GM10248 (cell line): Measurements from ENCODE around the gene SPRYD3.

ENCODE experiments used
- CTCF ChIA-PET: fragments of 300-600 bp; sonication (Branson Sonifier 250); formaldehyde crosslinking; extraction: SDS; loops from one replicate; lab custom pipeline; 2021; ENCODE audit warnings: antibody characterized with exemption; lab: Yijun Ruan, JAX
- POLR2A ChIA-PET: fragments of 350-650 bp; sonication (Branson Sonifier 250); formaldehyde crosslinking; extraction: SDS; loops from one replicate; lab custom pipeline; 2020; ENCODE audit warnings: antibody characterized with exemption; lab: Yijun Ruan, JAX
- DNase-seq: peaks from one replicate; pipeline ENCODE4 v3.0.0; 2012; ENCODE audit errors: extremely low spot score
- TF ChIP-seq, protein P1 (sequence below): IDR thresholded peaks from 2 replicates; pipeline ENCODE4 v1.5.1; 2012; ENCODE audit warnings: mild to moderate bottlenecking, low read depth; ENCODE audit errors: extremely low read depth, missing control alignments, control extremely low read depth

SPRYD3 gene, protein sequence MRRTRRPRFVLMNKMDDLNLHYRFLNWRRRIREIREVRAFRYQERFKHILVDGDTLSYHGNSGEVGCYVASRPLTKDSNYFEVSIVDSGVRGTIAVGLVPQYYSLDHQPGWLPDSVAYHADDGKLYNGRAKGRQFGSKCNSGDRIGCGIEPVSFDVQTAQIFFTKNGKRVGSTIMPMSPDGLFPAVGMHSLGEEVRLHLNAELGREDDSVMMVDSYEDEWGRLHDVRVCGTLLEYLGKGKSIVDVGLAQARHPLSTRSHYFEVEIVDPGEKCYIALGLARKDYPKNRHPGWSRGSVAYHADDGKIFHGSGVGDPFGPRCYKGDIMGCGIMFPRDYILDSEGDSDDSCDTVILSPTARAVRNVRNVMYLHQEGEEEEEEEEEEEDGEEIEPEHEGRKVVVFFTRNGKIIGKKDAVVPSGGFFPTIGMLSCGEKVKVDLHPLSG

DNA sequence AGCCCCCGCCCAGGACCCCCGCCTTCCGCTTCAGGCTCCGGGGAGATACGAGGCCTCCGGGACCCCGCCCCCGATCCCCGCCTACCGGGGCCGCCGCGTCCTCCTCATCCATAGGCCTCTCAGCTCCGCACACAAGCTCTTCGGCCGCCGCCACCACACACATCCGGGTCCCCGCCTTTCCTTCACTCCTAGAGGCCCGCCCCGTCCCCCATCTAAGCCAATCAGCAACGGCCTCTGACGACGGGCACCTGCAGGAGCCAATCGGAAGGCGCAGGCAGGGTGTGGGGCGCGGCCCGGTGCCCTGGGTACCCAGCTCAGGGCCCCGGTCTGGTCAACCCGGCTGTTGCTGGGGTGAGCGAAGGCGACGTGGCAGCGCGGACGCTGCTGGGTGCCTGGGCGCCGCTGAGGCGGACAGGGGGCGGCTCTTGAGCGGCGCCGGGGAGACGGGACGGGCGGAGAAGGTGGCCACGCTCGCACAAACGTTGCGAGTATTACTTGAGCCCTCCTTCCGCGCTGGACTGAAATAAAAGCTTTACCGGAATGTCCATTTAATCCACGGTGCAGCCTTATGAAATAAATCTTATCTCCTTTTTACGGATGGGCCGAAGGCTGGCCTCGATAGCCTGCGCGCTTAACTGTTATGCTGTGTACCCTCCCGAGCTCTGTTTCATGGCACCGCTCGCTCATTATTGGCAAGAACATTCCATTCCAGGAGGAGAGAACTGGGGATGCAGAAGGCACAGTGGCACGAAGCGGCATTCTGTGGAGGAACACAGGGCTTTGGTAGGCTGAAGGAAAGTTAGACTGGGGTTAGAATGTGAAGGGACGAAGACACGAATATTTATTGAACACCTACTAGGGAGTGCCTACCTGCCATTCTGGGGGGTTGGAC, at the start of gene SPRYD3:
SPRYD3 (minus strand) TSS at position 165 of the 892 bp plus-strand sequence; CDS start at position 108, 57 bp downstream.
- DNase-seq: peak; percentile 100
- POLR2A ChIA-PET: interaction anchor here (0.6 to 1.4 kb wide), 11 partner anchors 16 to 1996 kb away, joined by 3 to 8 read pairs (median 4); partner anchors contain the start of genes AAAS, CSRNP2, EIF4B and KRT80
- TF ChIP-seq, protein P1, sequence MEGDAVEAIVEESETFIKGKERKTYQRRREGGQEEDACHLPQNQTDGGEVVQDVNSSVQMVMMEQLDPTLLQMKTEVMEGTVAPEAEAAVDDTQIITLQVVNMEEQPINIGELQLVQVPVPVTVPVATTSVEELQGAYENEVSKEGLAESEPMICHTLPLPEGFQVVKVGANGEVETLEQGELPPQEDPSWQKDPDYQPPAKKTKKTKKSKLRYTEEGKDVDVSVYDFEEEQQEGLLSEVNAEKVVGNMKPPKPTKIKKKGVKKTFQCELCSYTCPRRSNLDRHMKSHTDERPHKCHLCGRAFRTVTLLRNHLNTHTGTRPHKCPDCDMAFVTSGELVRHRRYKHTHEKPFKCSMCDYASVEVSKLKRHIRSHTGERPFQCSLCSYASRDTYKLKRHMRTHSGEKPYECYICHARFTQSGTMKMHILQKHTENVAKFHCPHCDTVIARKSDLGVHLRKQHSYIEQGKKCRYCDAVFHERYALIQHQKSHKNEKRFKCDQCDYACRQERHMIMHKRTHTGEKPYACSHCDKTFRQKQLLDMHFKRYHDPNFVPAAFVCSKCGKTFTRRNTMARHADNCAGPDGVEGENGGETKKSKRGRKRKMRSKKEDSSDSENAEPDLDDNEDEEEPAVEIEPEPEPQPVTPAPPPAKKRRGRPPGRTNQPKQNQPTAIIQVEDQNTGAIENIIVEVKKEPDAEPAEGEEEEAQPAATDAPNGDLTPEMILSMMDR: no peak
- CTCF ChIA-PET: interaction anchor here (1.1 to 9.0 kb wide), 9 partner anchors 10 to 242 kb away, joined by 3 to 141 read pairs (median 5); partner anchors contain the start of genes AAAS, IGFBP6 and SOAT2

DNA sequence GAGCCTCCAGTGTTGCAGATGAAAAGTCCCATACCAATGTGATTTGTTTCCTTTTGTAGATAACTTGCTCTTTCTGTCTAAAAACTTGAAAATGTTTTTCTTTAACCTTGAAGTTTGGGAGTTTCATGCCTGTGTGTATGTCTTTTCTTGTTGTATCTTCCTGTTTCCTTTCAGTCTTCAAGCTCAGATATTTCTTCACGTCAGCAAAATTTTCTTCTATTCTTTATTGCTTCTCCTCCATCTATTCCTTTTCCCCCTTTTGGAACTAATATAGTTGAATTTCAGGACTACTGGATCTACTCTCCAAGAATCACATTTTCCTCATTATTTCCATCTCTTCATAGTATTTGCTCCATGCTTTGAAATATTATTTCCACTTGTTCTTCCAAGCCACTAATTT, 48.0 kb upstream of the SPRYD3 start:
- ChIA-PET POLR2A (no interaction called here), CTCF (interaction anchor here (1.0 to 2.6 kb wide), 2 partner anchors 32 to 61 kb away, joined by 3 to 7 read pairs; no protein-coding TSS in a partner anchor)
- TF ChIP-seq, protein P1: no peak
- no peak for DNase-seq

DNA sequence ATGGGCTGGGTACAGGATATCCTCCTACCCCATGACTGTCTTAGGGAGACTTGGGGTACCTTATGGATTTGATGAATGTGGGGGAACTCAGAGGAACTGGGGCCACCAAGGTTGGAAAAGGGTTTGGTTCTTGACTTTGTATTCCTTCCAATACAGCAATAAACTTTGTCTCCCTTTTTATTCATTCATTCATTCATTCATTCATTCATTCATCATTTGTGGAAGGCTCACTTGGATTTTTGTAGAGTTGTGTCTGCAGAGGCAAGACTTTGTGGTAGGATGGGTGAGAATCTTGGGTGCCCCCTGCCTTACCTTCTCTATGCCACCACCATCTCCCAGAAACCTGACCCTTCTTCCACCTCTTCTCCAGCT, 45.1 kb upstream of the SPRYD3 start:
- TF ChIP-seq, protein P1: no peak
- POLR2A ChIA-PET: no interaction called here
- CTCF ChIA-PET: interaction anchor here (1.4 kb wide), 1 partner anchor 25 kb away, joined by 3 read pairs; no protein-coding TSS in a partner anchor
- DNase-seq: peak; percentile 8

DNA sequence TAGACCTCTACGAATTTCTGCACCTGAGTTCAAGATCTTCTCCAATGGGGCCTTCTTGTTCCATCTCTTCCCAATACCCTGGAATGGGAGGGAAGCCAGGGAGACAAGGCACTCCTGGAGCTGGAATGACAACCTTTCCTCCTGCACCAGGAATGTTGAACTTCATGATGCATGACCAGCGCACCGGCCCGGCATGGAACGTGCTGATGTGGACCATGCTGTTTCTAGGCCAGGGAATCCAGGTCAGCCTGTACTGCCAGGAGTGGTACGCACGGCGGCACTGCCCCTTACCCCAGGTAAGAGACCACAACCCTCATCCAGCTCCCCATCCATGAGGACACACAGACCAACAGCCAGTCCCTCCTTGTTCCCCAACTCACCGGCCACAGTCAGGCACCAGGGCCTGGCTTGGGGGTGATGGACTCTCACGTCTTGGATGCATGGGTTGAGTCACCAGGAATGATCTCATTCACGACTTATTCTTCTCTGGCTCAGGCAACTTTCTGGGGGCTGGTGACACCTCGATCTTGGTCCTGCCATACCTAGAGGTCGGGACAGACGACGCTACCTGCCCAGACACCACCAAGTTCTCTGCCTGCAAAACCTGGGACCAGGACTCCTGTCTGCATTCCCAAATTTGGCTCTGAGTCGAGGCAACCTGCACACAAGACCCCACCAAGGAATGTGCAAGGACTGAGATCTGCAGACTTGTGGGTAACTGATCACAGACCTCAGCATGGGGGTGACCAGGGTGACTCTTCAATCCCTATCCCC, 44.6 kb upstream of the SPRYD3 start:
- ChIA-PET POLR2A (no interaction called here), CTCF (interaction anchor here (1.0 to 1.4 kb wide), 2 partner anchors 22 to 25 kb away, joined by 3 read pairs; no protein-coding TSS in a partner anchor)
- DNase-seq: peak; percentile 19
- TF ChIP-seq, protein P1: no peak

DNA sequence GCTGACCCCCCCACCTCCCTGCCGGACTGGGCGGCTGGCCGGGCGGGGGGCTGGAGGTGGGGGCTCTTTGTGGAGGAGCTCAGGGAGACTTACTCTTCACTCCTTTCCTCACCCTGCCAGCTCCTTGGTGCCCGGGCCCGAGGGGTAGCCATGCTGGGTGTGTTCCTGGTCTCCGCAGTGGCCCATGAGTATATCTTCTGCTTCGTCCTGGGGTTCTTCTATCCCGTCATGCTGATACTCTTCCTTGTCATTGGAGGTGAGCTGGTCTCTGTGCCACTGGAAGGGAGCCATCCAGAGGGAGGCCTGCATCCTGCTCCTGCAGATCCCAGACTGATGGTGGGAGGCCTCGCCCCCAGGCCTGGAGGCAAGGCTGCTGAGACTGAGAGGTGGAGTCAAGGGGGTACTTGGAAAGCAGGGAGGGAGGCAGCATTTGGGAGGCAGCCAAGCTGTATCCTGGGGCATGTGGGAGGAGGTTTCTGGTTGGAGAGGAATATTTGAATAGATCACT, 43.8 kb upstream of the SPRYD3 start:
- ChIA-PET POLR2A (no interaction called here), CTCF (interaction anchor here (1.0 kb wide), 1 partner anchor 23 kb away, joined by 3 read pairs; no protein-coding TSS in a partner anchor)
- DNase-seq: peak; percentile 3
- TF ChIP-seq, protein P1: no peak
